Lung (tissue), 12 donors: ENCODE data around the gene GSK3A. TPM values are rescaled to one million over a fixed set of nuclear protein-coding genes. Genes with fewer than 3 reads are reported as not detected.

ENCODE experiments used
- ATAC-seq: fragments of 200-7000 bp; cut with Tn5 transposase; one replicate; pipeline ENCODE4 v1.9.1; 2020; ENCODE audit warnings: moderate number of reproducible peaks; ENCODE audit not compliant: insufficient read depth, low FRiP score
- DNase-seq, 3 donors: peaks; one replicate each; pipeline ENCODE4 v3.0.0-alpha.2; 2013 to 2017
- H3K27ac ChIP-seq, 2 donors: one replicate each; pipeline ENCODE4 v1.5.1; 2013; ENCODE audit warnings: mild to moderate bottlenecking in 2 of 2, moderate library complexity in 2 of 2, control low read depth in 1 of 2, inconsistent platforms in 1 of 2, low read depth in 1 of 2, low read length in 1 of 2
- H3K27me3 ChIP-seq, 3 donors: one replicate each; pipeline ENCODE4 v1.5.1; 2013; ENCODE audit warnings: low read length in 2 of 3; ENCODE audit not compliant: control insufficient read depth in 3 of 3, insufficient read depth in 3 of 3
- H3K36me3 ChIP-seq, 4 donors: one replicate each; pipeline ENCODE4 v1.5.1; 2013; ENCODE audit warnings: low read length in 4 of 4, mild to moderate bottlenecking in 1 of 4, moderate library complexity in 1 of 4; ENCODE audit not compliant: control insufficient read depth in 4 of 4, insufficient read depth in 4 of 4
- H3K4me1 ChIP-seq, 5 donors: one replicate each; pipeline ENCODE4 v1.5.1; 2013; ENCODE audit warnings: low read length in 5 of 5, mild to moderate bottlenecking in 2 of 5, moderate library complexity in 1 of 5; ENCODE audit not compliant: control insufficient read depth in 5 of 5, insufficient read depth in 5 of 5
- H3K4me3 ChIP-seq: one replicate; pipeline ENCODE4 v1.5.1; 2013; ENCODE audit warnings: mild to moderate bottlenecking, control low read depth, moderate library complexity
- H3K9ac ChIP-seq, 2 donors: one replicate each; pipeline ENCODE4 v1.5.1; 2013; ENCODE audit warnings: low read length in 2 of 2, control low read depth in 1 of 2; ENCODE audit not compliant: insufficient read depth in 1 of 2
- H3K9me3 ChIP-seq, 4 donors: one replicate each; pipeline ENCODE4 v1.5.1; 2013; ENCODE audit warnings: low read length in 3 of 4, mild to moderate bottlenecking in 1 of 4, moderate library complexity in 1 of 4; ENCODE audit not compliant: control insufficient read depth in 4 of 4, insufficient read depth in 3 of 4
- CTCF ChIP-seq: IDR thresholded peaks from 2 replicates; pipeline ENCODE4 v1.5.1; 2012; ENCODE audit warnings: mild to moderate bottlenecking; ENCODE audit errors: control extremely low read depth, extremely low read depth
- WGBS, 2 donors: extraction: QIAGEN DNeasy Blood & Tissue Kit; methylation state at CpG; one replicate each; pipeline ENCODE4 v1.1.7; 2013; 5-methylcytosine and 5-hydroxymethylcytosine counted together
- polyA plus RNA-seq, 2 donors: library from polyadenylated mRNA; stranded (reverse); fragments of 200-250 nt; gene quantifications; one replicate each; pipeline ENCODE4 v1.2.1, GENCODE V29; 2013
- total RNA-seq, 2 donors: library from RNA; depleted of rRNA in 1 of 2; stranded (reverse); fragments of >200 nt in 1 of 2; gene quantifications; one replicate each; pipeline ENCODE4 v1.2.1, GENCODE V29; 2014 to 2021
- donor health status: control.
- donor health status: control.
- donor health status: Bipolar disorder and iron deficiency.
- donor health status: healthy.
- donor health status: DM: yes; HTN: yes; CAD: no.

The GSK3A gene
- total and polyA plus RNA-seq, 4 donors = 23.7 to 54.2 (median 46.2) TPM

- ATAC-seq (no peak), DNase-seq (no peak)
- H3K4me3 ChIP-seq = no peak overlapping the region
Measured at GRCh38 chr19:42193294-42193693, 49.1 kb downstream of the GSK3A start.

GRCh38 chr19:42191855-42192254 is 50.5 kb downstream of the GSK3A start:
- Histone ChIP-seq H3K4me1 (no peaks in the 10 kb centered on the region), H3K9me3 (peaks cover 0 to 4% (median 2%) of the 10 kb centered on the region in 4 donors), H3K36me3 (no peaks in the 10 kb centered on the region), H3K27me3 (peaks cover 0 to 6% (median 0%) of the 10 kb centered on the region in 3 donors), H3K27ac (no peak overlapping the region), H3K4me3 (no peak overlapping the region), H3K9ac (no peak overlapping the region)
- DNase-seq (no peak), ATAC-seq (peak; percentile 58)
- WGBS, 2 donors = 49 to 65% methylated on average over 3 of the region's 3 CpGs
- no peak for TF ChIP-seq CTCF

More at GRCh38 chr19:42193294-42193693, 49.1 kb downstream of the GSK3A start:
- no peak for TF ChIP-seq CTCF
- WGBS, 2 donors = 76 to 93% methylated on average over 1 of the region's 1 CpG
- Histone ChIP-seq H3K4me1 (peaks cover 0 to 2% (median 0%) of the 10 kb centered on the region in 5 donors), H3K36me3 (peaks cover 0 to 8% (median under 1%) of the 10 kb centered on the region in 4 donors), H3K27ac (no peak overlapping the region), H3K9ac (no peak overlapping the region), H3K9me3 (peaks cover 0 to 4% (median 2%) of the 10 kb centered on the region in 4 donors), H3K27me3 (peaks cover 0 to 6% (median 0%) of the 10 kb centered on the region in 3 donors)

- Histone ChIP-seq H3K9ac (no peak overlapping the region), H3K4me1 (no peaks in the 10 kb centered on the region), H3K36me3 (no peaks in the 10 kb centered on the region), H3K27ac (peak overlapping the region in 1 of 2 donors; percentile 6), H3K9me3 (peaks cover 0 to 4% (median 2%) of the 10 kb centered on the region in 4 donors), H3K27me3 (peaks cover 0 to 6% (median 0%) of the 10 kb centered on the region in 3 donors), H3K4me3 (no peak overlapping the region)
- DNase-seq (no peak), ATAC-seq (no peak)
- WGBS, 2 donors = 81 to 83% methylated on average over 1 of the region's 1 CpG
- TF ChIP-seq CTCF = no peak
Measured at GRCh38 chr19:42191330-42191729, 51.1 kb downstream of the GSK3A start.

- Histone ChIP-seq H3K27me3 (peaks cover 0 to 6% (median 0%) of the 10 kb centered on the region in 3 donors), H3K4me3 (no peak overlapping the region), H3K9me3 (peaks cover 0 to 4% (median 3%) of the 10 kb centered on the region in 4 donors), H3K9ac (no peak overlapping the region), H3K4me1 (peaks cover 0 to 5% (median 0%) of the 10 kb centered on the region in 5 donors), H3K36me3 (no peaks in the 10 kb centered on the region), H3K27ac (no peak overlapping the region)
- ATAC-seq = no peak
- no peak for TF ChIP-seq CTCF
- no peak for DNase-seq
- WGBS, 2 donors = 82 to 89% methylated on average over 3 of the region's 3 CpGs
Measured at GRCh38 chr19:42189133-42189532, 53.3 kb downstream of the GSK3A start.
